ENCODE results near the gene IL15RA. TPM values are rescaled to one million over a fixed set of nuclear protein-coding genes. Genes with fewer than 3 reads are reported as not detected.

Gene IL15RA
- total RNA-seq, 1 experiment from 2014 or later, result 1.9 TPM

DNA sequence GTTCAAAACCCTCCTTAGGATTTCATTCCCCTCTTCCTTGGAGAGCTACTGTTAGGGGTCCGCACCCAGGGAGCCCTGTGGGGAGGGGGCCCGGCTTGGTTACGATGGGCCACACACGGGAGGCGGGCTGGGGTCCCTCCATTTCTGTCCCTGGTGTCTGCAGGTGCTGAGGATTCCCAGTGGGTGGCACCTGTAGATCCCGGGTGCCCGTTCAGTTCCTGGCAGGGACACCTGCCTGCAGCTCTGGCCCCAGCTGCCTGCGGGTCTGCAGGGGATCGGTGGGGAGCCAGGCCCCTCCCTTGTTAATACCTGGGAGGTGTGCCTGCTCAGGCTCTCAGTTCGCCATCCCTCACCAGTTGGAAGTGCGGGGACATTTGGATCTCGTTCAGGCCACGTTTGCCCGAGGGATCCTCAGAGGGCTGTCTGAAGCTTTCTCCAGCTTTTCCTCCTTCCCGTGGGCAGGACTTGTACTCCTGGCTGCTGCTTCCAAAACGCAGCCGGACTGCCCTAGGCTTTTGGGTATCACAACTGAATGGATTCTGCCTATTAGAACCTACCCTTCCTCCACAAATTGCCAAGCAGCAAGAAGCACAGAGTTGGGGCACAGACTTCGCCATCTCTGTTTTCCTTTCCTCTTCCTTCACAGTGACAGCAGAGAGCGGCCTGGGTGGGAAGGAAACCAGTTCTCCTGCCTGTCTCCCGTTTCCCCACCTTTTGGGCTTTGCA lies 22.3 kb upstream of the IL15RA start:
- TF ChIP-seq ZBTB21 (CRISPR knock-in tag; IDR thresholded peaks at IDR 0.05; ENCODE audit: borderline replicate concordance) (no peak), GTF2I (CRISPR knock-in tag; conservative IDR thresholded peaks at IDR 0.05) (no peak), ETV6 (CRISPR knock-in tag; IDR thresholded peaks at IDR 0.05) (no peak), SP1 (CRISPR knock-in tag; conservative IDR thresholded peaks at IDR 0.05) (no peak), NR2C2 (CRISPR knock-in tag; IDR thresholded peaks at IDR 0.05) (no peak), MXD4 (CRISPR knock-in tag; IDR thresholded peaks at IDR 0.05; ENCODE audit: borderline replicate concordance) (no peak), FOXK1 (CRISPR knock-in tag; IDR thresholded peaks at IDR 0.05) (no peak), JAZF1 (CRISPR knock-in tag; IDR thresholded peaks at IDR 0.05) (no peak), CREM (CRISPR knock-in tag; IDR thresholded peaks at IDR 0.05) (no peak), PREB (CRISPR knock-in tag; IDR thresholded peaks at IDR 0.05; ENCODE audit: borderline replicate concordance) (no peak), TEAD4 (CRISPR knock-in tag; IDR thresholded peaks at IDR 0.05) (no peak), ZNF671 (CRISPR knock-in tag; IDR thresholded peaks at IDR 0.05) (no peak), ATF1 (CRISPR knock-in tag; IDR thresholded peaks at IDR 0.05) (no peak), TP53 (CRISPR knock-in tag; IDR thresholded peaks at IDR 0.05) (no peak), ZNF512 (CRISPR knock-in tag; IDR thresholded peaks at IDR 0.05; ENCODE audit: borderline replicate concordance) (no peak), PRRX2 (CRISPR knock-in tag; IDR thresholded peaks at IDR 0.05) (no peak)
- TF ChIP-seq, protein P1, sequence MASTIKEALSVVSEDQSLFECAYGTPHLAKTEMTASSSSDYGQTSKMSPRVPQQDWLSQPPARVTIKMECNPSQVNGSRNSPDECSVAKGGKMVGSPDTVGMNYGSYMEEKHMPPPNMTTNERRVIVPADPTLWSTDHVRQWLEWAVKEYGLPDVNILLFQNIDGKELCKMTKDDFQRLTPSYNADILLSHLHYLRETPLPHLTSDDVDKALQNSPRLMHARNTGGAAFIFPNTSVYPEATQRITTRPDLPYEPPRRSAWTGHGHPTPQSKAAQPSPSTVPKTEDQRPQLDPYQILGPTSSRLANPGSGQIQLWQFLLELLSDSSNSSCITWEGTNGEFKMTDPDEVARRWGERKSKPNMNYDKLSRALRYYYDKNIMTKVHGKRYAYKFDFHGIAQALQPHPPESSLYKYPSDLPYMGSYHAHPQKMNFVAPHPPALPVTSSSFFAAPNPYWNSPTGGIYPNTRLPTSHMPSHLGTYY (CRISPR knock-in tag; IDR thresholded peaks at IDR 0.05), result no peak
- TF ChIP-seq, protein P2, sequence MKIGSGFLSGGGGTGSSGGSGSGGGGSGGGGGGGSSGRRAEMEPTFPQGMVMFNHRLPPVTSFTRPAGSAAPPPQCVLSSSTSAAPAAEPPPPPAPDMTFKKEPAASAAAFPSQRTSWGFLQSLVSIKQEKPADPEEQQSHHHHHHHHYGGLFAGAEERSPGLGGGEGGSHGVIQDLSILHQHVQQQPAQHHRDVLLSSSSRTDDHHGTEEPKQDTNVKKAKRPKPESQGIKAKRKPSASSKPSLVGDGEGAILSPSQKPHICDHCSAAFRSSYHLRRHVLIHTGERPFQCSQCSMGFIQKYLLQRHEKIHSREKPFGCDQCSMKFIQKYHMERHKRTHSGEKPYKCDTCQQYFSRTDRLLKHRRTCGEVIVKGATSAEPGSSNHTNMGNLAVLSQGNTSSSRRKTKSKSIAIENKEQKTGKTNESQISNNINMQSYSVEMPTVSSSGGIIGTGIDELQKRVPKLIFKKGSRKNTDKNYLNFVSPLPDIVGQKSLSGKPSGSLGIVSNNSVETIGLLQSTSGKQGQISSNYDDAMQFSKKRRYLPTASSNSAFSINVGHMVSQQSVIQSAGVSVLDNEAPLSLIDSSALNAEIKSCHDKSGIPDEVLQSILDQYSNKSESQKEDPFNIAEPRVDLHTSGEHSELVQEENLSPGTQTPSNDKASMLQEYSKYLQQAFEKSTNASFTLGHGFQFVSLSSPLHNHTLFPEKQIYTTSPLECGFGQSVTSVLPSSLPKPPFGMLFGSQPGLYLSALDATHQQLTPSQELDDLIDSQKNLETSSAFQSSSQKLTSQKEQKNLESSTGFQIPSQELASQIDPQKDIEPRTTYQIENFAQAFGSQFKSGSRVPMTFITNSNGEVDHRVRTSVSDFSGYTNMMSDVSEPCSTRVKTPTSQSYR (CRISPR knock-in tag; IDR thresholded peaks at IDR 0.05), result no peak
- TF ChIP-seq, protein P3, sequence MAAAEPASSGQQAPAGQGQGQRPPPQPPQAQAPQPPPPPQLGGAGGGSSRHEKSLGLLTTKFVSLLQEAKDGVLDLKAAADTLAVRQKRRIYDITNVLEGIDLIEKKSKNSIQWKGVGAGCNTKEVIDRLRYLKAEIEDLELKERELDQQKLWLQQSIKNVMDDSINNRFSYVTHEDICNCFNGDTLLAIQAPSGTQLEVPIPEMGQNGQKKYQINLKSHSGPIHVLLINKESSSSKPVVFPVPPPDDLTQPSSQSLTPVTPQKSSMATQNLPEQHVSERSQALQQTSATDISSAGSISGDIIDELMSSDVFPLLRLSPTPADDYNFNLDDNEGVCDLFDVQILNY (CRISPR knock-in tag; IDR thresholded peaks at IDR 0.05), result no peak
- Mint-ChIP-seq H3K27me3 (ENCODE audit: low read depth) (no peaks in the 10 kb centered on the region), H3K4me3 (no peak overlapping the region), H3K4me1 (peaks cover 36% of the 10 kb centered on the region), H3K27ac (no peak overlapping the region), H3K9me3 (no peaks in the 10 kb centered on the region), H3K36me3 (no peaks in the 10 kb centered on the region)
- ChIA-PET POLR2A (no interaction called here), CTCF (no interaction called here)
- DNase-seq (ENCODE audit: low spot score) (no peak), ATAC-seq (no peak)

All from WTC11 (cell line).